Epidermal melanocyte (primary cell): Measurements from ENCODE around the gene ZNF438.
A peak's percentile ranks its signal among the peaks of the same experiment; 100 is the strongest.
"Not testable (repeated sequence)": the region's sequence is repeated elsewhere in the genome, so short reads cannot be mapped to it uniquely, and the experiment has no call there.

Experiments
- DNase-seq: peaks from one replicate; pipeline ENCODE4 v3.0.0; 2011; ENCODE audit warnings: low spot score; ENCODE audit not compliant: insufficient read length

The ZNF438 gene

GRCh38 chr10:31042670-31043069 lies 11.0 kb upstream of the ZNF438 start:
- DNase-seq, result no peak

GRCh38 chr10:31041011-31041410 lies 9.3 kb upstream of the ZNF438 start:
- DNase-seq, result no peak

- not testable (repeated sequence) for DNase-seq
Measured at GRCh38 chr10:31039006-31039405, 7.3 kb upstream of the ZNF438 start.

- no peak for DNase-seq
Measured at GRCh38 chr10:31037749-31038148, 6.1 kb upstream of the ZNF438 start.

GRCh38 chr10:31036209-31036608 lies 4.5 kb upstream of the ZNF438 start:
- DNase-seq, result no peak

GRCh38 chr10:31035266-31035798 lies 3.7 kb upstream of the ZNF438 start:
- no peak for DNase-seq

- DNase-seq, result no peak
Measured at GRCh38 chr10:31034098-31034909, 2.6 kb upstream of the ZNF438 start.

GRCh38 chr10:31033147-31033546 lies 1.5 kb upstream of the ZNF438 start:
- no peak for DNase-seq

GRCh38 chr10:31032258-31033132 lies 830 bp upstream of the ZNF438 start:
- DNase-seq, result no peak

GRCh38 chr10:31031205-31031557 lies 484 bp downstream of the ZNF438 start:
- no peak for DNase-seq

GRCh38 chr10:31030800-31031199 lies 865 bp downstream of the ZNF438 start:
- DNase-seq, result no peak

- DNase-seq, result no peak
Measured at GRCh38 chr10:31030260-31030659, 1.4 kb downstream of the ZNF438 start.

GRCh38 chr10:31028081-31028480 lies 3.6 kb downstream of the ZNF438 start:
- no peak for DNase-seq

GRCh38 chr10:31026279-31026678 lies 5.4 kb downstream of the ZNF438 start:
- DNase-seq, result not testable (repeated sequence)

- DNase-seq, result no peak
Measured at GRCh38 chr10:31025142-31025541, 6.5 kb downstream of the ZNF438 start.

- no peak for DNase-seq
Measured at GRCh38 chr10:31023558-31023957, 8.1 kb downstream of the ZNF438 start.

GRCh38 chr10:31020209-31020608 lies 11.5 kb downstream of the ZNF438 start:
- DNase-seq, result no peak

GRCh38 chr10:31018962-31019361 lies 12.7 kb downstream of the ZNF438 start:
- peak; percentile 75 for DNase-seq

GRCh38 chr10:31018356-31018750 lies 13.3 kb downstream of the ZNF438 start:
- no peak for DNase-seq

- no peak for DNase-seq
Measured at GRCh38 chr10:31017534-31018355, 13.9 kb downstream of the ZNF438 start.

- DNase-seq, result no peak
Measured at GRCh38 chr10:31014161-31014875, 17.3 kb downstream of the ZNF438 start.
